ENCODE data around the gene ZNF579.

ZNF579 gene

GRCh38 chr19:55619286-55619685, 38.6 kb upstream of the ZNF579 start:
- H3K4me3 ChIP-seq (ENCODE audit: low read depth in 1 of 2, low read length in 1 of 2): peak overlapping the region in 1 of 2 experiments; percentile 0
- TF ChIP-seq, protein P1, sequence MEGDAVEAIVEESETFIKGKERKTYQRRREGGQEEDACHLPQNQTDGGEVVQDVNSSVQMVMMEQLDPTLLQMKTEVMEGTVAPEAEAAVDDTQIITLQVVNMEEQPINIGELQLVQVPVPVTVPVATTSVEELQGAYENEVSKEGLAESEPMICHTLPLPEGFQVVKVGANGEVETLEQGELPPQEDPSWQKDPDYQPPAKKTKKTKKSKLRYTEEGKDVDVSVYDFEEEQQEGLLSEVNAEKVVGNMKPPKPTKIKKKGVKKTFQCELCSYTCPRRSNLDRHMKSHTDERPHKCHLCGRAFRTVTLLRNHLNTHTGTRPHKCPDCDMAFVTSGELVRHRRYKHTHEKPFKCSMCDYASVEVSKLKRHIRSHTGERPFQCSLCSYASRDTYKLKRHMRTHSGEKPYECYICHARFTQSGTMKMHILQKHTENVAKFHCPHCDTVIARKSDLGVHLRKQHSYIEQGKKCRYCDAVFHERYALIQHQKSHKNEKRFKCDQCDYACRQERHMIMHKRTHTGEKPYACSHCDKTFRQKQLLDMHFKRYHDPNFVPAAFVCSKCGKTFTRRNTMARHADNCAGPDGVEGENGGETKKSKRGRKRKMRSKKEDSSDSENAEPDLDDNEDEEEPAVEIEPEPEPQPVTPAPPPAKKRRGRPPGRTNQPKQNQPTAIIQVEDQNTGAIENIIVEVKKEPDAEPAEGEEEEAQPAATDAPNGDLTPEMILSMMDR (IDR thresholded peaks at IDR 0.05): no peak
- H3K9me3 ChIP-seq: no peaks in the 10 kb centered on the region
- H3K27ac ChIP-seq: peak overlapping the region; percentile 96
- H3K36me3 ChIP-seq: peaks cover 44% of the 10 kb centered on the region
- H3K27me3 ChIP-seq: no peaks in the 10 kb centered on the region
- peaks cover 70 to 72% of the 10 kb centered on the region in 2 experiments for H3K4me1 ChIP-seq (ENCODE audit: control insufficient read depth in 1 of 2, insufficient read depth in 1 of 2, low read depth in 1 of 2, low read length in 1 of 2)

- H3K27ac ChIP-seq: peak overlapping the region; percentile 96
- H3K4me3 ChIP-seq (ENCODE audit: low read depth in 1 of 2, low read length in 1 of 2): no peak overlapping the region
These were observed 37.8 kb upstream of the ZNF579 start for GRCh38 chr19:55618426-55618825.

DNA sequence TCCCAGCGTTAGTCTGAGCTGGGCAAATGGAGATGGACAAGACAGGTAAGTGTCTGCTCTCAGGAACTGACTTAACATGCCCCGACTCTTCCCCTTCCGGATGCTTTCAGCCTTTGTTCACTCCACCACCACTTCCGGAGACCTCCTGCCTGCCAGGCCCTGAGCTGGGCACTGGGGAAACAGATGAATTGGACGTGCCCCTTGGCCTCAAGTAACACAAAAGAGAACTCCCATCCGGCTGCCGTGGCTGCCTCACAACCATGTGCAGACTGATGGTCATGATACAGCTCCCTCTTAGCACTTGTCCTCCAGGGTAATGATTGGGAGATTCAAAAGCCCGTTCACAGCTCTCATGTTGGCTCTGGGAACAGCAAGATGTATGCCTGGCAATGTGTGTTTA, 36.8 kb upstream of the ZNF579 start:
- Histone ChIP-seq H3K27ac (peak overlapping the region; percentile 66), H3K27me3 (no peaks in the 10 kb centered on the region), H3K4me3 (ENCODE audit: low read depth in 1 of 2, low read length in 1 of 2) (no peak overlapping the region), H3K4me1 (ENCODE audit: control insufficient read depth in 1 of 2, insufficient read depth in 1 of 2, low read depth in 1 of 2, low read length in 1 of 2) (peaks cover 55 to 64% of the 10 kb centered on the region in 2 experiments), H3K9me3 (no peaks in the 10 kb centered on the region), H3K36me3 (peaks cover 53% of the 10 kb centered on the region)
- TF ChIP-seq, protein P1 (IDR thresholded peaks at IDR 0.05): no peak

More at GRCh38 chr19:55618426-55618825, 37.8 kb upstream of the ZNF579 start:
- no peaks in the 10 kb centered on the region for H3K27me3 ChIP-seq
- no peaks in the 10 kb centered on the region for H3K9me3 ChIP-seq
- peaks cover 53% of the 10 kb centered on the region for H3K36me3 ChIP-seq
- H3K4me1 ChIP-seq (ENCODE audit: control insufficient read depth in 1 of 2, insufficient read depth in 1 of 2, low read depth in 1 of 2, low read length in 1 of 2): peaks cover 61 to 67% of the 10 kb centered on the region in 2 experiments
- TF ChIP-seq, protein P1 (IDR thresholded peaks at IDR 0.05): no peak

DNA sequence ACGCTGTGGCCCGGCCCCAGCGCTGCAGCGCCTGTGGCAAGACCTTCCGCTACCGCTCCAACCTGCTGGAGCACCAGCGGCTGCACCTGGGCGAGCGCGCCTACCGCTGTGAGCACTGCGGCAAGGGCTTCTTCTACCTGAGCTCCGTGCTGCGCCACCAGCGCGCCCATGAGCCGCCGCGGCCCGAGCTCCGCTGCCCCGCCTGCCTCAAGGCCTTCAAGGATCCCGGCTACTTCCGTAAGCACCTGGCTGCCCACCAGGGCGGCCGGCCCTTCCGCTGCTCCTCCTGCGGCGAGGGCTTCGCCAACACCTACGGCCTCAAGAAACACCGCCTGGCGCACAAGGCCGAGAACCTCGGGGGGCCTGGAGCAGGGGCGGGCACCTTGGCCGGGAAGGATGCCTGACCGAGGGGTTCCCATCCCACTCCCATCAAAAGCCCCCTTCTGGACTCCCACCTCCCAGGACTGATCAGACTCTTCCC, 35.8 kb upstream of the ZNF579 start:
- Histone ChIP-seq H3K4me1 (ENCODE audit: control insufficient read depth in 1 of 2, insufficient read depth in 1 of 2, low read depth in 1 of 2, low read length in 1 of 2) (peaks cover 55 to 64% of the 10 kb centered on the region in 2 experiments), H3K9me3 (no peaks in the 10 kb centered on the region), H3K4me3 (ENCODE audit: low read depth in 1 of 2, low read length in 1 of 2) (no peak overlapping the region), H3K27ac (peak overlapping the region; percentile 66), H3K27me3 (no peaks in the 10 kb centered on the region), H3K36me3 (peaks cover 45% of the 10 kb centered on the region)
- TF ChIP-seq, protein P1 (IDR thresholded peaks at IDR 0.05): no peak

DNA sequence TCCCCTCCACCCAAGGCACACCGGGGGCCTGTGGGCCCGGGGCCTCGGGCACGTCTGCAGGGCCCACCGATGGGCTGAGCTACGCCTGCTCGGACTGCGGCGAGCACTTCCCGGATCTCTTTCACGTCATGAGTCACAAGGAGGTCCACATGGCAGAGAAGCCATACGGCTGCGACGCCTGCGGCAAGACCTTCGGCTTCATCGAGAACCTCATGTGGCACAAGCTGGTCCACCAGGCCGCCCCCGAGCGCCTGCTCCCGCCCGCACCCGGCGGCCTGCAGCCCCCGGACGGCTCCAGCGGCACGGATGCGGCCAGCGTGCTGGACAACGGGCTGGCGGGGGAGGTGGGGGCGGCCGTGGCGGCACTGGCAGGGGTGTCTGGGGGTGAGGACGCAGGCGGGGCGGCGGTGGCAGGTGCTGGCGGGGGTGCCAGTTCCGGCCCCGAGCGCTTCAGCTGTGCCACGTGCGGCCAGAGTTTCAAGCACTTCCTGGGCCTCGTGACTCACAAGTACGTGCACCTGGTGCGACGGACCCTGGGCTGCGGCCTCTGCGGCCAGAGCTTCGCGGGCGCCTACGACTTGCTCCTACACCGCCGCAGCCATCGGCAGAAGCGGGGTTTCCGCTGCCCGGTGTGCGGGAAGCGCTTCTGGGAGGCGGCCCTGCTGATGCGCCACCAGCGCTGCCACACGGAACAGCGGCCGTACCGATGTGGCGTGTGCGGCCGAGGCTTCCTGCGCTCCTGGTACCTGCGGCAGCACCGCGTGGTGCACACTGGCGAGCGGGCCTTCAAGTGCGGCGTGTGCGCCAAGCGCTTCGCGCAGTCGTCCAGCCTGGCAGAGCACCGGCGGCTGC, 35.1 kb upstream of the ZNF579 start:
- H3K4me1 ChIP-seq (ENCODE audit: control insufficient read depth in 1 of 2, insufficient read depth in 1 of 2, low read depth in 1 of 2, low read length in 1 of 2): peaks cover 55 to 64% of the 10 kb centered on the region in 2 experiments
- H3K9me3 ChIP-seq: no peaks in the 10 kb centered on the region
- H3K36me3 ChIP-seq: peaks cover 50% of the 10 kb centered on the region
- no peak overlapping the region for H3K27ac ChIP-seq
- H3K27me3 ChIP-seq: no peaks in the 10 kb centered on the region
- TF ChIP-seq, protein P1 (IDR thresholded peaks at IDR 0.05): no peak
- H3K4me3 ChIP-seq (ENCODE audit: low read depth in 1 of 2, low read length in 1 of 2): no peak overlapping the region
